Skeletal muscle tissue (tissue), 4 donors: ENCODE data around the gene ATP6V1F. TPM values are rescaled to one million over a fixed set of nuclear protein-coding genes. Genes with fewer than 3 reads are reported as not detected.

Experiments
- H3K27ac ChIP-seq: one replicate; pipeline ENCODE4 v1.7.0; 2013; ENCODE audit warnings: mild to moderate bottlenecking, low read depth, low read length, inconsistent platforms
- H3K27me3 ChIP-seq, 3 donors: one replicate each; pipeline ENCODE4 v1.7.0; 2013; ENCODE audit warnings: low read length in 3 of 3; ENCODE audit not compliant: control insufficient read depth in 3 of 3, insufficient read depth in 3 of 3
- H3K36me3 ChIP-seq, 3 donors: one replicate each; pipeline ENCODE4 v1.7.0; 2013; ENCODE audit warnings: low read length in 3 of 3; ENCODE audit not compliant: control insufficient read depth in 3 of 3, insufficient read depth in 3 of 3
- H3K4me1 ChIP-seq, 3 donors: one replicate each; pipeline ENCODE4 v1.7.0; 2013; ENCODE audit warnings: low read length in 3 of 3, mild to moderate bottlenecking in 3 of 3; ENCODE audit not compliant: control insufficient read depth in 3 of 3, insufficient read depth in 3 of 3
- H3K4me3 ChIP-seq, 3 donors: one replicate each; pipeline ENCODE4 v1.7.0; 2013; ENCODE audit warnings: low read length in 3 of 3
- H3K9ac ChIP-seq, 3 donors: one replicate each; pipeline ENCODE4 v1.7.0; 2013; ENCODE audit warnings: low read length in 3 of 3, mild to moderate bottlenecking in 3 of 3, moderate library complexity in 2 of 3, low read depth in 1 of 3
- H3K9me3 ChIP-seq, 3 donors: one replicate each; pipeline ENCODE4 v1.7.0; 2013; ENCODE audit warnings: low read length in 3 of 3; ENCODE audit not compliant: control insufficient read depth in 3 of 3
- total RNA-seq: library from RNA; depleted of rRNA; stranded (reverse); fragments of >200 nt; gene quantifications from one replicate; pipeline ENCODE4 v1.2.3, GENCODE V29; 2014
- donor health status: Osteomylitis.

ATP6V1F gene
- total RNA-seq, 1 donor from 2014 or later: 66.3 TPM

GRCh38 chr7:128841921-128842673 is 20.6 kb upstream of the ATP6V1F start:
- H3K4me1 ChIP-seq: peaks cover 8 to 82% (median 74%) of the 10 kb centered on the region in 3 donors
- peaks cover 97 to 100% (median 98%) of the 10 kb centered on the region in 3 donors for H3K36me3 ChIP-seq
- no peaks in the 10 kb centered on the region for H3K9me3 ChIP-seq
- H3K4me3 ChIP-seq: no peak overlapping the region
- peak overlapping the region in 1 of 3 donors; percentile 64 for H3K9ac ChIP-seq
- no peaks in the 10 kb centered on the region for H3K27me3 ChIP-seq
- peak overlapping the region; percentile 76 for H3K27ac ChIP-seq

DNA sequence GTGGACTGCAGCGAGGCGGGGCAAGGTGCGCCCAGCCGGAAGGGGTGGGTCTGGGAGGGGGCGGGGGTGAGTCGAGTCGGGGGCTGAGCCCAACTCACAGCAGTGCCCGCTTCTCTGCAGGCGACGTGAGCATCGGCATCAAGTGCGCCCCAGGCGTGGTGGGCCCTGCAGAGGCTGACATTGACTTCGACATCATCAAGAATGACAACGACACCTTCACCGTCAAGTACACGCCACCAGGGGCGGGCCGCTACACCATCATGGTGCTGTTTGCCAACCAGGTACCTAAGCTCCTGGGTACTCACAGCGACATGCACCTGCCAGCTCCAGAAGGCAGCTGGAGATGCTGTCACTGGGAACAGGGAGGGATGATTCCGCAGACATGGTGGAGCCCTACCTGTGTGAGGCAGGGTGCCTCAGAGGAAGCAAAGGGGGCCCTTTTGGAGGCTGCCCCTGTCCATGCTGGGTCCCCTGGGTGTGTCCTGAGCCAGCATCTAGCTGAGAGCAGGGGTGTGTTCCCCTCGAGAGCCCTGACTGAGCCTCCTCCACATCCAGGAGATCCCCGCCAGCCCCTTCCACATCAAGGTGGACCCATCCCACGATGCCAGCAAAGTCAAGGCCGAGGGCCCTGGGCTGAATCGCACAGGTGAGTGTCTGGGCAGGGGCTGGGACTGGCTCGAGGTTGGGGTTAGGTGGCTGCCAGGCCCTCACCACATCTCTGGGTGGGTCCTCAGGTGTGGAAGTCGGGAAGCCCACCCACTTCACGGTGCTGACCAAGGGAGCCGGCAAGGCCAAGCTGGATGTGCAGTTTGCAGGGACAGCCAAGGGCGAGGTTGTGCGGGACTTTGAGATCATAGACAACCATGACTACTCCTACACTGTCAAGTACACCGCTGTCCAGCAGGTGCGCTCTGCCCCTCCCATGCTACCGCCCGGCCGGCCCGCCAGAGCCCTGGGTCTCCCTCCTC is 19.7 kb upstream of the ATP6V1F start:
- Histone ChIP-seq H3K9ac (peak overlapping the region in 2 of 3 donors; percentile 7 to 64), H3K27me3 (no peaks in the 10 kb centered on the region), H3K4me3 (peak overlapping the region in 1 of 3 donors; percentile 13), H3K27ac (peak overlapping the region; percentile 76), H3K4me1 (peaks cover 4 to 80% (median 66%) of the 10 kb centered on the region in 3 donors), H3K9me3 (no peaks in the 10 kb centered on the region), H3K36me3 (peaks cover 97 to 99% (median 97%) of the 10 kb centered on the region in 3 donors)

GRCh38 chr7:128843938-128844621 is 18.6 kb upstream of the ATP6V1F start:
- peak overlapping the region; percentile 69 for H3K27ac ChIP-seq
- peaks cover 4 to 69% (median 59%) of the 10 kb centered on the region in 3 donors for H3K4me1 ChIP-seq
- H3K9me3 ChIP-seq: no peaks in the 10 kb centered on the region
- H3K27me3 ChIP-seq: no peaks in the 10 kb centered on the region
- H3K36me3 ChIP-seq: peaks cover 94 to 99% (median 95%) of the 10 kb centered on the region in 3 donors
- peak overlapping the region in 1 of 3 donors; percentile 50 for H3K9ac ChIP-seq
- H3K4me3 ChIP-seq: no peak overlapping the region

DNA sequence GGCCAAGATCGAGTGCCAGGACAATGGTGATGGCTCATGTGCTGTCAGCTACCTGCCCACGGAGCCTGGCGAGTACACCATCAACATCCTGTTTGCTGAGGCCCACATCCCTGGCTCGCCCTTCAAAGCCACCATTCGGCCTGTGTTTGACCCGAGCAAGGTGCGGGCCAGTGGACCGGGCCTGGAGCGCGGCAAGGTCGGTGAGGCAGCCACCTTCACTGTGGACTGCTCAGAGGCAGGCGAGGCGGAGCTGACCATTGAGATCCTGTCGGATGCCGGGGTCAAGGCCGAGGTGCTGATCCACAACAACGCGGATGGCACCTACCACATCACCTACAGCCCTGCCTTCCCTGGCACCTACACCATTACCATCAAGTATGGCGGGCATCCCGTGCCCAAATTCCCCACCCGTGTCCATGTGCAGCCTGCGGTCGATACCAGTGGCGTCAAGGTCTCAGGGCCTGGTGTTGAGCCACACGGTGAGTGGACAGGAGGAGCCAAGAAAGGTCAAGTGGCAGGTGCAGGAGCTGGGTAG is 17.8 kb upstream of the ATP6V1F start:
- peaks cover 0 to 61% (median 54%) of the 10 kb centered on the region in 3 donors for H3K4me1 ChIP-seq
- H3K27me3 ChIP-seq: no peaks in the 10 kb centered on the region
- H3K36me3 ChIP-seq: peaks cover 94 to 99% (median 95%) of the 10 kb centered on the region in 3 donors
- H3K9me3 ChIP-seq: no peaks in the 10 kb centered on the region
- peak overlapping the region; percentile 69 for H3K27ac ChIP-seq
- H3K9ac ChIP-seq: peak overlapping the region in 2 of 3 donors; percentile 30 to 50
- H3K4me3 ChIP-seq: no peak overlapping the region

GRCh38 chr7:128845475-128845874 is 17.2 kb upstream of the ATP6V1F start:
- Histone ChIP-seq H3K4me1 (peaks cover 0 to 60% (median 49%) of the 10 kb centered on the region in 3 donors), H3K27ac (peak overlapping the region; percentile 69), H3K36me3 (peaks cover 94 to 99% (median 95%) of the 10 kb centered on the region in 3 donors), H3K4me3 (no peak overlapping the region), H3K9ac (no peak overlapping the region), H3K27me3 (no peaks in the 10 kb centered on the region), H3K9me3 (no peaks in the 10 kb centered on the region)

GRCh38 chr7:128845987-128846386 is 16.7 kb upstream of the ATP6V1F start:
- Histone ChIP-seq H3K27ac (peak overlapping the region; percentile 69), H3K4me3 (no peak overlapping the region)

GRCh38 chr7:128846781-128847444 is 15.7 kb upstream of the ATP6V1F start:
- Histone ChIP-seq H3K4me1 (peaks cover 0 to 54% (median 43%) of the 10 kb centered on the region in 3 donors), H3K36me3 (peaks cover 94 to 99% (median 94%) of the 10 kb centered on the region in 3 donors), H3K4me3 (no peak overlapping the region), H3K9ac (peak overlapping the region in 1 of 3 donors; percentile 33), H3K27me3 (no peaks in the 10 kb centered on the region), H3K9me3 (no peaks in the 10 kb centered on the region), H3K27ac (peak overlapping the region; percentile 69)

More at GRCh38 chr7:128845987-128846386, 16.7 kb upstream of the ATP6V1F start:
- H3K4me1 ChIP-seq: peaks cover 0 to 58% (median 47%) of the 10 kb centered on the region in 3 donors
- H3K27me3 ChIP-seq: no peaks in the 10 kb centered on the region
- no peaks in the 10 kb centered on the region for H3K9me3 ChIP-seq
- H3K9ac ChIP-seq: no peak overlapping the region
- H3K36me3 ChIP-seq: peaks cover 94 to 99% (median 95%) of the 10 kb centered on the region in 3 donors

GRCh38 chr7:128847721-128848211 is 14.9 kb upstream of the ATP6V1F start:
- Histone ChIP-seq H3K36me3 (peaks cover 95 to 99% (median 95%) of the 10 kb centered on the region in 3 donors), H3K4me1 (peaks cover 0 to 54% (median 40%) of the 10 kb centered on the region in 3 donors), H3K9ac (no peak overlapping the region), H3K9me3 (no peaks in the 10 kb centered on the region), H3K27ac (peak overlapping the region; percentile 50), H3K4me3 (no peak overlapping the region), H3K27me3 (no peaks in the 10 kb centered on the region)
